Epithelial cell of esophagus (primary cell): Measurements from ENCODE around the gene ENTPD7.

ENCODE experiments used
- DNase-seq: peaks from one replicate; pipeline ENCODE4 v3.0.0; 2010; ENCODE audit warnings: low read depth
- H3K4me3 ChIP-seq: 2 replicates; pipeline ENCODE4 v1.5.1; 2011; ENCODE audit warnings: mild to moderate bottlenecking, low read length, control low read depth
- CTCF ChIP-seq: IDR thresholded peaks from 2 replicates; pipeline ENCODE4 v1.5.1; 2011; ENCODE audit warnings: low read depth, mild to moderate bottlenecking, low read length, control low read depth, inconsistent platforms; ENCODE audit not compliant: insufficient read depth; ENCODE audit errors: missing control alignments

ENTPD7 gene

GRCh38 chr10:99708428-99709012, 49.2 kb downstream of the ENTPD7 start:
- no peak for TF ChIP-seq CTCF
- no peak for DNase-seq
- H3K4me3 ChIP-seq = no peak overlapping the region

- peak; percentile 73 for DNase-seq
Observed at GRCh38 chr10:99709480-99710229, 50.3 kb downstream of the ENTPD7 start.

GRCh38 chr10:99711129-99711719, 51.9 kb downstream of the ENTPD7 start:
- H3K4me3 ChIP-seq = no peak overlapping the region
- TF ChIP-seq CTCF = peak; percentile 71
- peak; percentile 71 for DNase-seq

More at GRCh38 chr10:99709480-99710229, 50.3 kb downstream of the ENTPD7 start:
- TF ChIP-seq CTCF = peak; percentile 33
- no peak overlapping the region for H3K4me3 ChIP-seq

- TF ChIP-seq CTCF = no peak
- no peak overlapping the region for H3K4me3 ChIP-seq
- no peak for DNase-seq
Observed at GRCh38 chr10:99714446-99714845, 55.1 kb downstream of the ENTPD7 start.

GRCh38 chr10:99720387-99720786, 61.1 kb downstream of the ENTPD7 start:
- TF ChIP-seq CTCF = no peak
- no peak for DNase-seq

GRCh38 chr10:99730026-99730425, 70.7 kb downstream of the ENTPD7 start:
- DNase-seq = peak; percentile 87
- H3K4me3 ChIP-seq = no peak overlapping the region
- TF ChIP-seq CTCF = no peak

More at GRCh38 chr10:99720387-99720786, 61.1 kb downstream of the ENTPD7 start:
- H3K4me3 ChIP-seq = no peak overlapping the region
